COLO829 (cell line): ENCODE data around the gene GRIK5.
A peak's percentile ranks its signal among the peaks of the same experiment; 100 is the strongest.
"Not testable (repeated sequence)": the region's sequence is repeated elsewhere in the genome, so short reads cannot be mapped to it uniquely, and the experiment has no call there.

ENCODE experiments used
- DNase-seq: peaks from one replicate; pipeline ENCODE4 v3.0.0; 2012; ENCODE audit warnings: low spot score

GRIK5 gene, protein sequence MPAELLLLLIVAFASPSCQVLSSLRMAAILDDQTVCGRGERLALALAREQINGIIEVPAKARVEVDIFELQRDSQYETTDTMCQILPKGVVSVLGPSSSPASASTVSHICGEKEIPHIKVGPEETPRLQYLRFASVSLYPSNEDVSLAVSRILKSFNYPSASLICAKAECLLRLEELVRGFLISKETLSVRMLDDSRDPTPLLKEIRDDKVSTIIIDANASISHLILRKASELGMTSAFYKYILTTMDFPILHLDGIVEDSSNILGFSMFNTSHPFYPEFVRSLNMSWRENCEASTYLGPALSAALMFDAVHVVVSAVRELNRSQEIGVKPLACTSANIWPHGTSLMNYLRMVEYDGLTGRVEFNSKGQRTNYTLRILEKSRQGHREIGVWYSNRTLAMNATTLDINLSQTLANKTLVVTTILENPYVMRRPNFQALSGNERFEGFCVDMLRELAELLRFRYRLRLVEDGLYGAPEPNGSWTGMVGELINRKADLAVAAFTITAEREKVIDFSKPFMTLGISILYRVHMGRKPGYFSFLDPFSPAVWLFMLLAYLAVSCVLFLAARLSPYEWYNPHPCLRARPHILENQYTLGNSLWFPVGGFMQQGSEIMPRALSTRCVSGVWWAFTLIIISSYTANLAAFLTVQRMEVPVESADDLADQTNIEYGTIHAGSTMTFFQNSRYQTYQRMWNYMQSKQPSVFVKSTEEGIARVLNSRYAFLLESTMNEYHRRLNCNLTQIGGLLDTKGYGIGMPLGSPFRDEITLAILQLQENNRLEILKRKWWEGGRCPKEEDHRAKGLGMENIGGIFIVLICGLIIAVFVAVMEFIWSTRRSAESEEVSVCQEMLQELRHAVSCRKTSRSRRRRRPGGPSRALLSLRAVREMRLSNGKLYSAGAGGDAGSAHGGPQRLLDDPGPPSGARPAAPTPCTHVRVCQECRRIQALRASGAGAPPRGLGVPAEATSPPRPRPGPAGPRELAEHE

GRCh38 chr19:42069619-42070351 lies at the start of gene GRIK5:
GRIK5 (minus strand) TSS chr19:42070206; CDS start chr19:42065770, 4,436 bp downstream.
- DNase-seq: no peak

GRCh38 chr19:42117076-42117475 lies 47.1 kb upstream of the GRIK5 start:
- no peak for DNase-seq

GRCh38 chr19:42116308-42117075 lies 46.5 kb upstream of the GRIK5 start:
- DNase-seq: no peak

- DNase-seq: no peak
Observed at GRCh38 chr19:42115705-42116104, 45.7 kb upstream of the GRIK5 start.

GRCh38 chr19:42115219-42115618 lies 45.2 kb upstream of the GRIK5 start:
- DNase-seq: no peak

DNA sequence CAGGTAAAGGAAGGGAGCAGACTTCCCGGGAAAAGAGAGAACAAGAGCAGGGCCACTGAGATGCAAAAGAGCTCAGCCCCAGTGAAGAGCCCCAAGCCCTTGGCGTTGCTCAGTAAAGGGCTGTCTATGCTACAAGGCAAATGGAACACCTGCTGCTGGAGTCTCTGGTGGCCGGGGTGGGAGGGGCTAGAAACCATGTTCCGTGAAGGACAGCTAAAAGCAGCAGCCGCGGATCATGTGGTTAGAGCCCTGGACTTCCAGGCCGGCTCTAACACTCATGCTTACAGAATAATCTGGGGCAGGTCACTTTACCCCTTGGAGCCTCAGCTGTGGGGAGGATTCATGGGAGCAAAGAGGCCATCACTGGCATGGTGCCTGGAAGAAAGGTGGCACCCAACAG lies 44.4 kb upstream of the GRIK5 start:
- no peak for DNase-seq

DNA sequence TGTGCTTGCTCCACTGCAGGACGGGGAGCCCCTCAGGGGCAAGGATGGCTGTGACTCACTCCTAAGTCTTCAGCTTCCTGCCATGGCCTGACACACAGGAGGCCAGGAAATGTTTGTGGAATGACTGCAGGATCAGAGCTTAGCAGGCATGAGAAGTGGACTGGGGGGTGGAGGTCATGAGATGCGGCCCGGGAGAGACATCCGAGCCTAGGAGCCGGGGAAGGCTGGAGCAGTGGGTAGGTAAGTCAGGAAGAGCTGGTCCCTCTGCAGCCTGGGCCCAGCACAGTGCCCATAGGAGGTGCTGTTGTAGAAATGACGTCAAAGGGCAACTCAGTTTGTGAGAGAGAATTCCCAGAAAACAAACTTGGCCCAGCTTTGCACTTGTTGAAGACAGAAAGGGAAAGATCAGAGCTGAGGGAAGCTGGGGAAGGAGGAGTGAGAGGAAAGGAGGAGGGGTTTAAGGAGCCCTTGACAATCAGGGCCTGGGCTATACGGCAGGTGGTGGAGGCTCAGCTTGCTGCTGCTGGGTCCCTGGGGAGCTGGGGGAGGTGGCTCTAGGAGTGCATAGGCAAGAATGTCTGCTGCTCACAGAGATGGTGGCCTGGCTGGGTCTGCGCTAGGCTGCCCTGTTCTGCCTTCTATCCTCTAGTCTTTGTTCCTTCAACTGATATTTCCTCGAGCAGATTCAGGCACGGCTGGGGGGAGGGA lies 43.8 kb upstream of the GRIK5 start:
- DNase-seq: peak; percentile 75

- DNase-seq: no peak
Observed at GRCh38 chr19:42111811-42112210, 41.8 kb upstream of the GRIK5 start.

- no peak for DNase-seq
Observed at GRCh38 chr19:42111384-42111783, 41.4 kb upstream of the GRIK5 start.

- no peak for DNase-seq
Observed at GRCh38 chr19:42110658-42111057, 40.7 kb upstream of the GRIK5 start.

DNA sequence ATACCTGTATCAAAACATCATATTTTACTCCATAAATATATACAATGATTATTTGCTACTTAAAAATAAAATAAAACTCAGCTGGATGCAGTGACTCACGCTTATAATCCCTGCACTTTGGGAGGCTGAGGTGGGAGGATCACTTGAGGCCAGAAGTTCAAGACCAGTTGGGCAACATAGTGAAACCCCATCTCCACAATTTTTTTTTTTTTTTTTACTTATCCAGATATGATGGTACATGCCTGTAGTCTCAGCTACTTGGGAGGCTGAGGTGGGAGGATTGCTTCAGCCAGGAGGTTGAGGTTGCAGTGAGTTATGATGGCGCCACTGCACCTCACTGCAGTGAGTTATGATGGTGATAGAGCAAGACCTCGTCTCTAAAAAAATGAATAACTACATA lies 39.9 kb upstream of the GRIK5 start:
- DNase-seq: no peak

- peak; percentile 86 for DNase-seq
Observed at GRCh38 chr19:42108527-42109389, 38.8 kb upstream of the GRIK5 start.

GRCh38 chr19:42105368-42105767 lies 35.4 kb upstream of the GRIK5 start:
- no peak for DNase-seq

- no peak for DNase-seq
Observed at GRCh38 chr19:42102877-42103276, 32.9 kb upstream of the GRIK5 start.

GRCh38 chr19:42100241-42100640 lies 30.2 kb upstream of the GRIK5 start:
- DNase-seq: not testable (repeated sequence)

- DNase-seq: no peak
Observed at GRCh38 chr19:42099336-42099925, 29.4 kb upstream of the GRIK5 start.

GRCh38 chr19:42098781-42099180 lies 28.8 kb upstream of the GRIK5 start:
- no peak for DNase-seq

- DNase-seq: no peak
Observed at GRCh38 chr19:42097461-42097860, 27.5 kb upstream of the GRIK5 start.

DNA sequence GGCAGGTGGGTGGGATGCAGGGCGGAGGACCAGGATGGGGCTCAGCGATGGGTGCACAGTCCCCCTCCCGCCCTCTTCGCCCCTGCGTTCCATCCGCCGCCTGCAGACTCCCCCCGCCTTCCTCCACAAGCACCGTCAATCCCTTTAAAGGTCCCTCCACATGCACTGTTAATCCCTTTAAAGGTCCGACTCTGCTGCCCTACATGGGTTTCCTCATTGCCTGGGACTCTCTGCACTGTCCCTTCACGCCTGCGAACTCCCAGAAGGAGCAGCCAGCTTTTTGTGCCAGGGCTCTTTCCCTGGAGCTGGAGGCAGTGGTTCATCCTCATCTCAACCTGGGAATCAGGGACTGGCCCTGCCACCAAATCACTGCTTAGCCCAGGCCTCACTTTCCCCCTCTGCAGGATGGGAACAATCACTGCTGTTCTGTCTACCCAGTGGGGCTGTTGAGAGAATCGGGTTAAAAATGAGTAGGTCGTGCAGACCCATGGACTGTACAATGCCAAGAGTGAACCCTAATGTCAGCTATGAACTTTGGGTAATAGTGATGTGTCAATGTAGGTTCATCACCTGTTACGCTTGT lies 26.3 kb upstream of the GRIK5 start:
- no peak for DNase-seq
